ENCODE results near the gene GPC5.

GPC5 gene

GRCh38 chr13:91468301-91468700 is 69.9 kb downstream of the GPC5 start:
- Histone ChIP-seq H2BK15ac (replicated peaks; ENCODE audit: low read depth) (no peak overlapping the region), H3K23ac (ENCODE audit: low read length) (no peak overlapping the region), H3K56ac (ENCODE audit: low read length) (no peak overlapping the region), H3K79me1 (ENCODE audit: low read length) (no peaks in the 10 kb centered on the region), H3K36me3 (ENCODE audit: control insufficient read depth, insufficient read depth, low read length) (no peaks in the 10 kb centered on the region), H4K8ac (ENCODE audit: low read depth, low read length) (no peak overlapping the region), H2AK5ac (ENCODE audit: low read length) (no peak overlapping the region), H3K27me3 (ENCODE audit: insufficient read depth, low read length, poor library complexity) (no peaks in the 10 kb centered on the region), H4K5ac (ENCODE audit: low read length) (no peak overlapping the region), H3K4me3 (ENCODE audit: low read length) (no peak overlapping the region), H3K79me2 (ENCODE audit: control insufficient read depth, insufficient read depth, low read length) (no peaks in the 10 kb centered on the region), H3K9ac (ENCODE audit: low read length) (no peak overlapping the region), H3K4me2 (ENCODE audit: low read length) (no peak overlapping the region), H3K4me1 (ENCODE audit: control insufficient read depth, low read depth, low read length) (no peaks in the 10 kb centered on the region), H2BK120ac (ENCODE audit: low read depth, low read length) (no peak overlapping the region), H3K4ac (ENCODE audit: low read depth, low read length) (no peak overlapping the region), H3K27ac (ENCODE audit: low read depth, low read length) (no peak overlapping the region), H2BK5ac (ENCODE audit: low read length) (no peak overlapping the region), H3K18ac (ENCODE audit: low read length) (no peak overlapping the region)
- DNase-seq = peak; percentile 13
- no CpG with 5 or more reads among the region's 2 CpGs for WGBS (ENCODE audit: extremely low coverage, insufficient coverage, low lambda C conversion rate)

- Histone ChIP-seq H3K4ac (ENCODE audit: low read depth, low read length) (no peak overlapping the region), H3K56ac (ENCODE audit: low read length) (no peak overlapping the region)
Measured at GRCh38 chr13:91470084-91470621, 71.7 kb downstream of the GPC5 start.

GRCh38 chr13:91470681-91471080 is 72.3 kb downstream of the GPC5 start:
- Histone ChIP-seq H3K23ac (ENCODE audit: low read length) (no peak overlapping the region), H4K5ac (ENCODE audit: low read length) (no peak overlapping the region), H3K18ac (ENCODE audit: low read length) (no peak overlapping the region), H3K79me1 (ENCODE audit: low read length) (no peaks in the 10 kb centered on the region), H2AK5ac (ENCODE audit: low read length) (no peak overlapping the region), H3K56ac (ENCODE audit: low read length) (no peak overlapping the region), H3K4me1 (ENCODE audit: control insufficient read depth, low read depth, low read length) (no peaks in the 10 kb centered on the region), H3K36me3 (ENCODE audit: control insufficient read depth, insufficient read depth, low read length) (no peaks in the 10 kb centered on the region), H2BK5ac (ENCODE audit: low read length) (no peak overlapping the region), H3K79me2 (ENCODE audit: control insufficient read depth, insufficient read depth, low read length) (no peaks in the 10 kb centered on the region), H4K8ac (ENCODE audit: low read depth, low read length) (no peak overlapping the region), H3K4me3 (ENCODE audit: low read length) (no peak overlapping the region), H3K9ac (ENCODE audit: low read length) (no peak overlapping the region), H3K27me3 (ENCODE audit: insufficient read depth, low read length, poor library complexity) (no peaks in the 10 kb centered on the region), H2BK15ac (replicated peaks; ENCODE audit: low read depth) (no peak overlapping the region), H3K4me2 (ENCODE audit: low read length) (no peak overlapping the region), H3K27ac (ENCODE audit: low read depth, low read length) (no peak overlapping the region), H3K4ac (ENCODE audit: low read depth, low read length) (no peak overlapping the region), H2BK120ac (ENCODE audit: low read depth, low read length) (no peak overlapping the region)
- WGBS (ENCODE audit: extremely low coverage, insufficient coverage, low lambda C conversion rate) = no CpG with 5 or more reads among the region's 3 CpGs
- DNase-seq = no peak

More at GRCh38 chr13:91470084-91470621, 71.7 kb downstream of the GPC5 start:
- H2AK5ac ChIP-seq (ENCODE audit: low read length) = no peak overlapping the region
- H3K4me2 ChIP-seq (ENCODE audit: low read length) = no peak overlapping the region
- H3K18ac ChIP-seq (ENCODE audit: low read length) = no peak overlapping the region
- H2BK5ac ChIP-seq (ENCODE audit: low read length) = no peak overlapping the region
- no peaks in the 10 kb centered on the region for H3K4me1 ChIP-seq (ENCODE audit: control insufficient read depth, low read depth, low read length)
- WGBS (ENCODE audit: extremely low coverage, insufficient coverage, low lambda C conversion rate) = 100% methylated on average over 1 of the region's 4 CpGs
- H3K23ac ChIP-seq (ENCODE audit: low read length) = no peak overlapping the region
- H3K4me3 ChIP-seq (ENCODE audit: low read length) = no peak overlapping the region
- no peaks in the 10 kb centered on the region for H3K27me3 ChIP-seq (ENCODE audit: insufficient read depth, low read length, poor library complexity)
- no peak overlapping the region for H2BK15ac ChIP-seq (replicated peaks; ENCODE audit: low read depth)
- H3K79me2 ChIP-seq (ENCODE audit: control insufficient read depth, insufficient read depth, low read length) = no peaks in the 10 kb centered on the region
- no peak overlapping the region for H3K9ac ChIP-seq (ENCODE audit: low read length)
- no peak overlapping the region for H4K5ac ChIP-seq (ENCODE audit: low read length)
- H3K79me1 ChIP-seq (ENCODE audit: low read length) = no peaks in the 10 kb centered on the region
- DNase-seq = no peak
- H3K27ac ChIP-seq (ENCODE audit: low read depth, low read length) = no peak overlapping the region
- H4K8ac ChIP-seq (ENCODE audit: low read depth, low read length) = no peak overlapping the region
- no peak overlapping the region for H2BK120ac ChIP-seq (ENCODE audit: low read depth, low read length)
- H3K36me3 ChIP-seq (ENCODE audit: control insufficient read depth, insufficient read depth, low read length) = no peaks in the 10 kb centered on the region

GRCh38 chr13:91482427-91482826 is 84.0 kb downstream of the GPC5 start:
- Histone ChIP-seq H3K79me1 (ENCODE audit: low read length) (no peaks in the 10 kb centered on the region), H3K4me1 (ENCODE audit: control insufficient read depth, low read depth, low read length) (no peaks in the 10 kb centered on the region), H3K36me3 (ENCODE audit: control insufficient read depth, insufficient read depth, low read length) (no peaks in the 10 kb centered on the region), H3K27me3 (ENCODE audit: insufficient read depth, low read length, poor library complexity) (no peaks in the 10 kb centered on the region), H2BK5ac (ENCODE audit: low read length) (no peak overlapping the region), H2BK15ac (replicated peaks; ENCODE audit: low read depth) (no peak overlapping the region), H3K79me2 (ENCODE audit: control insufficient read depth, insufficient read depth, low read length) (no peaks in the 10 kb centered on the region), H2AK5ac (ENCODE audit: low read length) (no peak overlapping the region), H3K27ac (ENCODE audit: low read depth, low read length) (no peak overlapping the region), H4K8ac (ENCODE audit: low read depth, low read length) (no peak overlapping the region), H3K4me2 (ENCODE audit: low read length) (no peak overlapping the region), H3K4ac (ENCODE audit: low read depth, low read length) (no peak overlapping the region), H3K4me3 (ENCODE audit: low read length) (no peak overlapping the region), H3K18ac (ENCODE audit: low read length) (no peak overlapping the region), H2BK120ac (ENCODE audit: low read depth, low read length) (no peak overlapping the region), H4K5ac (ENCODE audit: low read length) (no peak overlapping the region), H3K56ac (ENCODE audit: low read length) (no peak overlapping the region), H3K9ac (ENCODE audit: low read length) (no peak overlapping the region), H3K23ac (ENCODE audit: low read length) (no peak overlapping the region)
- DNase-seq = peak; percentile 86
- WGBS (ENCODE audit: extremely low coverage, insufficient coverage, low lambda C conversion rate) = no CpG with 5 or more reads among the region's 5 CpGs

GRCh38 chr13:91491980-91492379 is 93.6 kb downstream of the GPC5 start:
- H3K4ac ChIP-seq (ENCODE audit: low read depth, low read length) = no peak overlapping the region
- no peak overlapping the region for H2AK5ac ChIP-seq (ENCODE audit: low read length)
- H3K4me3 ChIP-seq (ENCODE audit: low read length) = no peak overlapping the region
- no peak overlapping the region for H3K23ac ChIP-seq (ENCODE audit: low read length)
- no peak overlapping the region for H4K5ac ChIP-seq (ENCODE audit: low read length)
- no peak overlapping the region for H3K56ac ChIP-seq (ENCODE audit: low read length)
- no peak overlapping the region for H4K8ac ChIP-seq (ENCODE audit: low read depth, low read length)
- H2BK120ac ChIP-seq (ENCODE audit: low read depth, low read length) = no peak overlapping the region
- H3K27me3 ChIP-seq (ENCODE audit: insufficient read depth, low read length, poor library complexity) = no peaks in the 10 kb centered on the region
- DNase-seq = no peak
- no peak overlapping the region for H3K27ac ChIP-seq (ENCODE audit: low read depth, low read length)
- H2BK5ac ChIP-seq (ENCODE audit: low read length) = no peak overlapping the region
- no peaks in the 10 kb centered on the region for H3K4me1 ChIP-seq (ENCODE audit: control insufficient read depth, low read depth, low read length)
- no peaks in the 10 kb centered on the region for H3K36me3 ChIP-seq (ENCODE audit: control insufficient read depth, insufficient read depth, low read length)
- WGBS (ENCODE audit: extremely low coverage, insufficient coverage, low lambda C conversion rate) = no CpG with 5 or more reads among the region's 2 CpGs
- no peak overlapping the region for H3K4me2 ChIP-seq (ENCODE audit: low read length)
- no peaks in the 10 kb centered on the region for H3K79me1 ChIP-seq (ENCODE audit: low read length)
- no peak overlapping the region for H3K9ac ChIP-seq (ENCODE audit: low read length)
- H2BK15ac ChIP-seq (replicated peaks; ENCODE audit: low read depth) = no peak overlapping the region
- H3K18ac ChIP-seq (ENCODE audit: low read length) = no peak overlapping the region
- no peaks in the 10 kb centered on the region for H3K79me2 ChIP-seq (ENCODE audit: control insufficient read depth, insufficient read depth, low read length)

- no peak for DNase-seq
- H3K36me3 ChIP-seq (ENCODE audit: control insufficient read depth, insufficient read depth, low read length) = no peaks in the 10 kb centered on the region
- H3K4me3 ChIP-seq (ENCODE audit: low read length) = no peak overlapping the region
- no peak overlapping the region for H3K27ac ChIP-seq (ENCODE audit: low read depth, low read length)
- H2BK120ac ChIP-seq (ENCODE audit: low read depth, low read length) = no peak overlapping the region
- no peaks in the 10 kb centered on the region for H3K79me2 ChIP-seq (ENCODE audit: control insufficient read depth, insufficient read depth, low read length)
- H3K23ac ChIP-seq (ENCODE audit: low read length) = no peak overlapping the region
- no peaks in the 10 kb centered on the region for H3K4me1 ChIP-seq (ENCODE audit: control insufficient read depth, low read depth, low read length)
- no peak overlapping the region for H2AK5ac ChIP-seq (ENCODE audit: low read length)
- H2BK15ac ChIP-seq (replicated peaks; ENCODE audit: low read depth) = no peak overlapping the region
- no CpG with 5 or more reads among the region's 5 CpGs for WGBS (ENCODE audit: extremely low coverage, insufficient coverage, low lambda C conversion rate)
- no peak overlapping the region for H3K56ac ChIP-seq (ENCODE audit: low read length)
- no peak overlapping the region for H3K4me2 ChIP-seq (ENCODE audit: low read length)
- no peak overlapping the region for H3K4ac ChIP-seq (ENCODE audit: low read depth, low read length)
- H3K18ac ChIP-seq (ENCODE audit: low read length) = no peak overlapping the region
- H3K9ac ChIP-seq (ENCODE audit: low read length) = no peak overlapping the region
- no peaks in the 10 kb centered on the region for H3K79me1 ChIP-seq (ENCODE audit: low read length)
- H4K5ac ChIP-seq (ENCODE audit: low read length) = no peak overlapping the region
- H4K8ac ChIP-seq (ENCODE audit: low read depth, low read length) = no peak overlapping the region
- no peak overlapping the region for H2BK5ac ChIP-seq (ENCODE audit: low read length)
- no peaks in the 10 kb centered on the region for H3K27me3 ChIP-seq (ENCODE audit: insufficient read depth, low read length, poor library complexity)
Measured at GRCh38 chr13:91493442-91493841, 95.0 kb downstream of the GPC5 start.
